GM13976 (cell line): ENCODE data around the gene CARD11.
"Not testable (repeated sequence)": the region's sequence is repeated elsewhere in the genome, so short reads cannot be mapped to it uniquely, and the experiment has no call there.

Experiments
- DNase-seq: peaks from one replicate; pipeline ENCODE4 v3.0.0; 2012; ENCODE audit warnings: low spot score
- in situ Hi-C: fragments of 300-500 bp; cut with MboI; formaldehyde crosslinking; loops from one replicate; pipeline ENCODE4 v1.12.0; 2022; ENCODE audit warnings: low sequenced_read_pairs, mixed read lengths, inconsistent platforms; ENCODE audit not compliant: unreplicated experiment
- TF ChIP-seq, protein P1 (sequence below): IDR thresholded peaks from 2 replicates; pipeline ENCODE4 v1.5.1; 2012; ENCODE audit warnings: borderline replicate concordance, mild to moderate bottlenecking; ENCODE audit not compliant: insufficient read depth; ENCODE audit errors: extremely low read depth, missing control alignments, control extremely low read depth

Gene CARD11

DNA sequence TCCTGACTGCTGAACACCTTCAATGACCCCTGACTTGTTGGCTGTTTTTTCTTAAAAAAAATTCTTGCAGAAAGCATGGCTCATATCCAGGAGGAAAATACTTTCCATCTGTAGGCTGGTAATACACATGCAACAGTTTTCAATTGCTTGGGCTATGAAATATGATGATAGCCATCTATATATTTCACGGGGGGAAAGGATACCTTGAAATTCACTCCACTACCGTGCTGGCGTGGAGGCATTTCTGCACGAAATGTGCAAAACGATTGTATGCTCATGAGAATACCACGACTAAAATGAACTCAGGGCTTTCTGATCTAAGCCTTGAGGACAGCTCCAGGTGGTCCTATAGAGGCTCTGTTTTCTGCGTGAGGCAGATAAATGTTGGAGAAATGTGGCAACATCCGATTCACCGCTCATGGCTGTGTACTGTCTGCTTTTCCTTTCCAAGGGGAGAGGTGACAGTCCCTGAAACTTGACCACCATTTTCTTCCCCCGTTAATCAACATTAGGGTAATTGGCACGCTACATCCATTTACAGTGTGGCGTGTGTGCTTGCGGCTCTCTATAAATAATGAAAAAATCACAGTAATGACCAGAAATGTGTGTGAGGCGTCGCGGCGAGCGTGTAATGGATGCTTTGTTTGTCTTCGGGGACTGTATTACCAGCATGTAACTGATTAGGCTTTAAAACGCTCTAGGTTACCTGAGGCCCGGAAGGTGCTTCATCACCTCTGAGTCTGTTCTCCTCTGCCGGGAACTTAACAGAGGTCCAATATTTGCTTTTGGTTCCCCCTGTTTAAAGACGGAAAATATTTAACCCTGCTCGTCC is 12.8 kb upstream of the CARD11 start:
- no peak for DNase-seq
- in situ Hi-C loops = no loop called here
- TF ChIP-seq, protein P1, sequence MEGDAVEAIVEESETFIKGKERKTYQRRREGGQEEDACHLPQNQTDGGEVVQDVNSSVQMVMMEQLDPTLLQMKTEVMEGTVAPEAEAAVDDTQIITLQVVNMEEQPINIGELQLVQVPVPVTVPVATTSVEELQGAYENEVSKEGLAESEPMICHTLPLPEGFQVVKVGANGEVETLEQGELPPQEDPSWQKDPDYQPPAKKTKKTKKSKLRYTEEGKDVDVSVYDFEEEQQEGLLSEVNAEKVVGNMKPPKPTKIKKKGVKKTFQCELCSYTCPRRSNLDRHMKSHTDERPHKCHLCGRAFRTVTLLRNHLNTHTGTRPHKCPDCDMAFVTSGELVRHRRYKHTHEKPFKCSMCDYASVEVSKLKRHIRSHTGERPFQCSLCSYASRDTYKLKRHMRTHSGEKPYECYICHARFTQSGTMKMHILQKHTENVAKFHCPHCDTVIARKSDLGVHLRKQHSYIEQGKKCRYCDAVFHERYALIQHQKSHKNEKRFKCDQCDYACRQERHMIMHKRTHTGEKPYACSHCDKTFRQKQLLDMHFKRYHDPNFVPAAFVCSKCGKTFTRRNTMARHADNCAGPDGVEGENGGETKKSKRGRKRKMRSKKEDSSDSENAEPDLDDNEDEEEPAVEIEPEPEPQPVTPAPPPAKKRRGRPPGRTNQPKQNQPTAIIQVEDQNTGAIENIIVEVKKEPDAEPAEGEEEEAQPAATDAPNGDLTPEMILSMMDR = no peak

- DNase-seq = no peak
- TF ChIP-seq, protein P1 = no peak
- in situ Hi-C loops = no loop called here
These were observed 12.0 kb upstream of the CARD11 start for GRCh38 chr7:3055626-3056025.

DNA sequence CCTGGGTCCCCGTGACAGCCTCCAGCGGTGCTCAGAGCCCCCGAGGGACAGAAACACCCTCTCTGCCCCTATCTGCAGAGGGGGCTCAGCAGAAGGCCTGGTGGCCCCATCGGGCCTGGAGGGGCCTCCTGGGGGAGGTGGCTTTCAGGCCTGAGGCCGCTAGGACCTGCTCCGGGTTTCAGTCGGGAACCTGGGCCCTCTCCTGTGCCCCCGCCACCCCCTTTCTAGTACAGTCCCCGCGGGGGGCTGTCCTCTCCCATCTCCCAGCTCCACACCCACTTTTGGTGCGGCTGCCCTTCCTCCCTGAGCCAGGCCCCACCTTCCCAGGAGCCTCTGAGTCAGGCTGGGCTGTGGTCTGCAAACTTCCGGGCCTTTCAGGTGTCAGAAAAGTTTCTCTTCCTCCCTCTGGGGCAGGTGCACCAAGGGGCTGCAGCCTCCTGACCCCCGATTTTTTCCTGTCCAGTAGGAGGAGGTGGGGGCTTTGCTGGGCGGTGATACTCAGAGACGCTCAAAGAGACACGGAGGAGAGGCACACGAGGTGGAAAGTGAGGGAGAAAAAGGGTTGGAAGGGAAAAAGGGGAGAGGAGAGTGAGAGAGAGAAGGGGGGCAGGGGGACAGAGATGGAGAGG is 692 bp downstream of the CARD11 start:
- TF ChIP-seq, protein P1 = no peak
- peak; percentile 82 for DNase-seq
- in situ Hi-C loops = no loop called here

DNA sequence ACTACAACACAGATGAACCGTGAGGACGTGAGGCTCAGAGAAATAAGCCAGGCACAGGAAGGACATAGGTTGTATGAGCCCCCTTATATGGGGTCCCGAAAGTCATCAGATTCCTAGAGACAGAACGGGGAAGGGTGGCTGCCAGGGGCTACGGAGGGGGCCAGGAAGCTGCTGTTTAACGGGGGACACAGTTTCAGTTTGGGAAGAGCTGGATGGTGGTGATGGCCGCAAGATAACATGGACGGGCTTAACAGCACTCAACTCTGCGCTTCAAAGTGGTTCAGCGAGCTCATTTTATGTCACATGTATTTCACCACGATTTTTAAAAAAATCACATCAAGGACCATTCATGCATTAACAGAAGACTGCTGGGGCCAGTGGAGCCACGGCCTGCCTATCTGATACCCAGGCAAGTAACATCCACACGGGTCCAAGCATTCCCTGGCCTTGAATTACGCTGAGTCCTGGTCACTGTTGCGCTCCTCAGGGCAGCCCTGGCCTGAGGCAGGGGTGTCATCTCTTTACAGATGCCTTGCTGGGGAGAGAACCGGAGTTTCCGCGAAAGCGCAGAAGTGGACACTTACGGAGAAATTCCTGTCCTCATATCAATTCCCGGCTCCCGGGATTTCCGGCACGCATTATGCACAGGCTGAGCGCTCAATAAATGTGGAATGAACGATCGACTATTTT is 1.5 kb downstream of the CARD11 start:
- TF ChIP-seq, protein P1 = no peak
- in situ Hi-C loops = no loop called here
- no peak for DNase-seq

- TF ChIP-seq, protein P1 = no peak
- DNase-seq = peak; percentile 36
- in situ Hi-C loops = no loop called here
These were observed 3.9 kb downstream of the CARD11 start for GRCh38 chr7:3039787-3040186.

GRCh38 chr7:3038011-3038410 is 5.7 kb downstream of the CARD11 start:
- in situ Hi-C loops, DNase-seq: not testable (repeated sequence)

DNA sequence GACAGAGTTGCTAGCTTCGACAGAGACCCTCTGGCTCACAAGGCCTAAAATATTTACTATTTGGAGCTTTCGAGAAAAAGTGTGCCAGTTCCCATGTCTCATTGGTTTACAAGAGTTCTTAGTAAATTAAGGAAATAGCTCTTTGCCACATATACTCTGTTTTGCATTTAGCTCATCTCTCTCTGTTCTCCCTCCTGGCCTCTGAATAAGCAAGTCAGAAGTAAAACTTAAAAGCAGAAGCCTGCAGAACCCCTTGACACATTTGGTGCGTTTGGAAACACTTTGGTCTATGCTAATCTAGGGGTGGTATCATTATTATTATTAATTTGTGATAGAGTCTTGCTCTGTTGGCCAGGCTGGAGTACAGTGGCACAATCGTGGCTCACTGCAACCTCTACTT is 6.4 kb downstream of the CARD11 start:
- in situ Hi-C loops = no loop called here
- no peak for DNase-seq
- TF ChIP-seq, protein P1 = no peak
